Inflammatory macrophage (primary cell): Measurements from ENCODE around the gene GPA33.
"Not testable (repeated sequence)": the region's sequence is repeated elsewhere in the genome, so short reads cannot be mapped to it uniquely, and the experiment has no call there.

Source experiments
- DNase-seq, 2 donors: peaks; one replicate each; pipeline ENCODE4 v3.0.0-alpha.2; 2020 to 2022

The GPA33 gene

DNA sequence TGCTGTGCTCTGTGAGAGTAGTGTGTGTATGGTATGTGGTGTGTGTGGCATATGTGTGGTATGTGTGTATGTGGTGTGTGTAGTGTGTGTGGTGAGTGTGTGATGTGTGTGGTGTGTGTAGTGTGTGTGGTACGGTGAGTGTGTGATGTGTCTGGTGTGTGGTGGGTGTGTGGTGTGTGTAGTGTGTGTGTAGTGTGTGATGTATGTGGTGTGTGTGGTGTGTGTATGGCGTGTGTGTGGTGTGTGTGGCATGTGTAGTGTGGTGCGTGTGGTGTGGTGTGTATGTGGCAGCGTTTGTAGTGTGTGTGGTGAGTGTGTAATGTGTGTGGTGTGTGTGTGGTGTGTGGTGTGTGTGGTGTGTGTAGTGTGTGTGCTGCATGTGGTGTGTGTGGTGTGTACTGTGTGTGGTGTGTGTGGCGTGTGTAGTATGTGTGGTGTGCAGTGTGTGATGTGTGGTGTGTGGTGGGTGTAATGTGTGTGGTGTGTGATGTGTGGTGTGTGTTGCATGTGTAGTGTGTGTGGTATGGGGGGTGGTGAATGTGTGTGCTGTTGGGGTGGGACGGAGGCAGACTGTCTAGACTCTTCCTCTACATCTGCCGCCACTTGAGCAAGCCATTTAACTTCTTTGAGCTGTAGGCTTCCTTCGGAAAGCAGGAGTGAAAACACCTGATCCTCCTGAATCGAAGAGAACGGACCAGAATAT, 33.5 kb downstream of the GPA33 start:
- no peak for DNase-seq

DNA sequence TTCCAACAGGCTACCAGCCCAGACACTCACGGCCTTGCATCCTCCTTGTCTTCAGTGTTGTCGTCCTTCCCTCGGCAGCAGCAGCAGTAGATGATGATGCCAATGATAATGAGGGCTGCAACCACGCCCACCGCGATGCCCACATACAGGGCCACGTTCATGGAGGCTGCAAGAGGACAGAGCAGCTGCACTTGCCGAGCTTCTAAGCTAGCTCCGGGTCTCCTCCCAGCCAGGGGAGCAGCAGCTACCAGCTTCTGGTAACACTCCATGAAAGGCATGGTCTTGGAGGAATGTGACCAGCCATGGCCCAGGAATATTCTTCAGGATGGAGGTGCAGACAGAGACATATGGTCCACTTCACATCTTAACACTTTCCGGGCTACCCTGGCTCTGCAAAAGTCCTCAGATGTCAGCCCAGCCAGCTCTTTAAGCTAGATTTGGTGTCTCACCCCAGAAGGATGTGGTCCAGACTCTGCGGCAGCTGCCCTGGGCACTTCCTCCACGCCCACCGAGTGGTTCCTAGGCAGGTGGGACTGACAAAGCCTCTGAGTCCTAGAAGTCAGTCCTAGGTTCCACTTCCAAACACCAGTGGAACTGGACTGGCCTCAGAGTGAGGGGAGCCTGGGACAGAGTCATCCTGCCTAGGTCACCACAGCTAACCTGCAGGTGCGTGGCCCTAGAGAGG, 35.1 kb downstream of the GPA33 start:
- no peak for DNase-seq

DNA sequence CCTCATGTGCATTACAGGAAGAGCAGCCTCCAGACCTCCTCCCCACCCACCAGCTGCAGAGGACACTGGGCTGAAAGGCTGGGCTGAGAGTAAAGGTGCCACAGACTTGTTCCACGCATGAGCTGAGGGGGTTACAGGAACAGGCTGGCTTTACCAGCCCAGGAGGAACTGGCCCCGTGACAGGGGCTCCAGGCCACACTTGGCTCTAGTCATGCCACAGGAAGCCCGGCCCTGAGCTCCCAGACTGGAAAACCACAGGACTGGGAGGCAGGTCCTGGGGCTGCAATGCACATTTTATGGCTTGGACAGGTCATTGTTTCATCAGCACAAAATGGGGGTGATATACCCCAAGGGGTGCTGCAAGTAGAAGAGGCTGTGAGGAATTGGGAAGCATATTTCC, 35.6 kb downstream of the GPA33 start:
- DNase-seq, result no peak

DNA sequence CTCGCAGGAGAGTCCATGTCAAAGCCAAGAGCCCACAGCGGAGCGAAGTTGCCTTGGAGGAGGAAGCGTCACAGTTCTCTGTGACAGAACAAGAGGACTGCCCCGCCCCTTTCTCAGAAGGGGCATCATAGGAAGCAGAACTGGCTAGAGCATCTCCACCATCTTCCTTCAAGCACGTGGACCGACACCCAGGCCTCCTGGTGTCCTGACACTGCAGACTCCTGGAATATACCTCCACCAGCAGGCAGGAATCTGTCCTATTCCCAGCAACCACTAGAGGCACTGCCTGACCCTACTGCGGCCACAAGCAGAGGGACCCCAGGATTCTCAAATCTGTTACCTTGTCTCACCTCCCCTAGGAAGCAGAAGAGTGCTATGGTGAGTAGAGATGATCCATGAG, 37.8 kb downstream of the GPA33 start:
- DNase-seq, result no peak

DNA sequence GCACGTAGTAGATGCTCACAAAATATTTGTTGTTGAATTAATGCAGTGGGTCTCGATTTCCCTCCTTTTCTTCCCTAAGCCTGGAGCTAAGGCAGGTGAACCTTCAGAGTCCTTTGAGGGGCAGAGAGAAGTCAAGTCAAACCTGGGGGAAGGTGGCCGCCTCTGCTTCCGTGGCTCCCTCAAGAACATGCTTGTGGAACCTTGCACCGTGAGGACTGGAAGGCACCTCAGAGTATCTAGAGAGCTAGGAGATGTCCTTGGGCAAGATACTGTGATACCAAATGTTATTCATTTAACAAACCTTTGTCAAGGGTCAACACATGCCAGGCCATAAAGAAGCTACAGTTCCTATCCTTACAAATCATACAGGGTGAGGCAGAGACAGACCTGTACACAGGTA, 38.3 kb downstream of the GPA33 start:
- DNase-seq, result no peak

DNA sequence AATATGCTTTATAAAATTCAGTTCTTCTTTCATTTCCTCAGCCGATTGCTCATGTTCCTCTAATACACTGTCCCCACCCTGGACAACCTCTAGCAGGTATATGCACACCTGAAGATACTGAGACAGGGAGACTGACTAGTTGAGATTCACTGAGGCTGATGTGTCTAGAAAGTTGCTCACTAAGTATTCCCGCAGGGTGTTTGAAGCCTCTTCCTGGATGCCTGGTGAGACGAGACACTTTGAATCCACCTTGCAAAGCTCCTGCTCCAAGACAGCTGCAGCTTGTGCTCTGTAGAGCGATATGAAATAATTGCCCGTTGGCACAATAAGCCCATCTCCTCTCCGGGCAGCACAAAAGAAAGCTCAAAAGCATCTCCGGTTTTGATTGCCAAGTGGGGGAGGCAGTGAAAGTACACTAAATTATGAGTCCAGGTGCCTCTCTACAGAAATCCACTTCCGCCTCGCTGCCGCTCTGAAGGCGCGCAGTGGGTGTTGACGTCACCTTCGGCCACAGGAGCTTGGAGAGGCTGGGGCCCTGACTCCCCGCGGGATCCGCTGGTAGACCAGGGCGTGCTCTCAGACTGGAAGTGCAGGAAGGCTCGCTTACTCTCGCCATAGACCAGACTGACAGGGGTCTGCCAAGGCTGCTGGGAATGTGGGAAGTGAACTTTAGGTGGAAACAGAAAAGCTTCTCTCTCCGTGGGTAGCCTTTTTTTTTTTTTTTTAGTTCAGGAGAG, 46.3 kb downstream of the GPA33 start:
- peak; percentile 28 to 47 for DNase-seq

DNA sequence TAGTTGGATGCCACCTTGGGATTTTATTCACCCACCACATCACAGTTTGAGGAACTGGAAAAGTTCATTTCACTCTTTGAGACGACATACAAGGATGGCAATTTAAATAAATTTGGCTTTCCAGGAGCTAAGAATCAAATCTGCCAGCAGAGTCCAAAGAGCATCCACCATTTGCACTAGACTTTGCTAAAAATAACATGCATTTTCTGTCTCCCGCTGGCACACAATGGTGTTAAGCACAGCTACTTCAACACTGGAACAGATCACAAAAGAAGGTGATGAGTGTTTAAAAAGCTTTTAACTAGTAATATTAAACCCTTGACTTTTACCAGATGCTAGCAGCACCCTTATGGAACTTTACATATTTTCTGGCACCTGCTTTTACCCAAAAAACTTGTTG, 56.5 kb downstream of the GPA33 start:
- DNase-seq, result no peak

DNA sequence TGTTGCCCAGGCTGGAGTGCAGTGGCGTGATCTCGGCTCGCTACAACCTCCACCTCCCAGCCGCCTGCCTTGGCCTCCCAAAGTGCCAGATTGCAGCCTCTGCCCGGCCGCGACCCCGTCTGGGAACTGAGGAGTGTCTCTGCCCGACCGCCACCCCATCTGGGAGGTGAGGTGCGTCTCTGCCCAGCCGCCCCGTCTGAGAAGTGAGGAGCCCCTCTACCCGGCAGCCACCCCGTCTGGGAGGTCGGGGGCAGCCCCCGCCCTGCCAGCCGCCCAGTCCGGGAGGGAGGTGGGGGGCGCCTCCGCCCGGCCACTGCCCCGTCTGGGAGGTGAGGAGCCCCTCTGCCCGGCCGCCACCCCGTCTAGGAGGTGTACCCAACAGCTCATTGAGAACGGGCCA, 60.6 kb downstream of the GPA33 start:
- not testable (repeated sequence) for DNase-seq

DNA sequence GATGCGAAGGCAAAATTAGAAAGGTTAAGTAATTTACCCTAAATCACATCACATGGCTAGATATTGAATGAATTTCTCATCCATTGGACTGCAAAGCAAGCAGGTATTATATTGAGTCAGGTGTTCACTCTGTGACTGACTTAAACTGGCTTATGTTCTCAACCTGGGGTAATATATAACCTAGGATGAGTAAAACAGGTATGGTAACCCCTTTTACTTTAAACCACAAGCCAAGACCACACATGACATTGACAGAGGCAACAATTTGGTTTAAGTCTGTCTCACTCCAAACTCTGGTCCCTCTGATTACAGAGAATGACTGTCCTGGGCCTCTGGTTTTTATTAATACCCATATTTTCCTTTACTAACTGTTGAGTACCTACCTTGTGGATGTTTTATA, 67.8 kb downstream of the GPA33 start:
- DNase-seq, result no peak

DNA sequence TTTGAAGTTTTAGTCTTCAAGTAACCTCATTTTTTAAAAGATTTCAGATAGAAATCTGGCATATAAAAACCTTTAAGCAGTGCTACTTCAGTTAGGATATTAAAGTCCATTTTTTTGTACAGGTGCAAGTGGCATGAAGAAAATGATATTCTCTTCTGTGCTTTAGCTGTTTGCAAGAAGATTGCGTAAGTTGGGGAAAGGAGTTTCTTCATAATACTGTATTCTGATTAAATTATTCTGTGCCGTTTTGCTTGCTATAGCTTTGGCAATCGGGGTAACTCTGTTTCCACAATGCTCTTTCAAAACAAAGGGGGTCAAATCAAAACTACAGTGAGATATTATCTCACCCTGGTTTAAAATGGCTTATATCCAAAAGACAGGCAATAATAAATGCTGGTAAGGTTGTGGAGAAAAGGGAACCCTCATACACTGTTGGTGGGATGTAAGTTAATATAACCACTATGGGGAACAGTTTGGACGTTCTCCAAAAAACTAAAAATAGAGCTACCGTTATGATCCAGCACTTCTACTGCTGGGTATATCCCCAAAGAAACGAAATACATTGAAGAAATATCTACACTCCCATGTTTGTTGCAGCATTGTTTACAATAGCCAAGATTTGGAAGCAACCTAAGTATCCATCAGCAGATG, 74.0 kb downstream of the GPA33 start:
- DNase-seq, result peak; percentile 7 to 49

DNA sequence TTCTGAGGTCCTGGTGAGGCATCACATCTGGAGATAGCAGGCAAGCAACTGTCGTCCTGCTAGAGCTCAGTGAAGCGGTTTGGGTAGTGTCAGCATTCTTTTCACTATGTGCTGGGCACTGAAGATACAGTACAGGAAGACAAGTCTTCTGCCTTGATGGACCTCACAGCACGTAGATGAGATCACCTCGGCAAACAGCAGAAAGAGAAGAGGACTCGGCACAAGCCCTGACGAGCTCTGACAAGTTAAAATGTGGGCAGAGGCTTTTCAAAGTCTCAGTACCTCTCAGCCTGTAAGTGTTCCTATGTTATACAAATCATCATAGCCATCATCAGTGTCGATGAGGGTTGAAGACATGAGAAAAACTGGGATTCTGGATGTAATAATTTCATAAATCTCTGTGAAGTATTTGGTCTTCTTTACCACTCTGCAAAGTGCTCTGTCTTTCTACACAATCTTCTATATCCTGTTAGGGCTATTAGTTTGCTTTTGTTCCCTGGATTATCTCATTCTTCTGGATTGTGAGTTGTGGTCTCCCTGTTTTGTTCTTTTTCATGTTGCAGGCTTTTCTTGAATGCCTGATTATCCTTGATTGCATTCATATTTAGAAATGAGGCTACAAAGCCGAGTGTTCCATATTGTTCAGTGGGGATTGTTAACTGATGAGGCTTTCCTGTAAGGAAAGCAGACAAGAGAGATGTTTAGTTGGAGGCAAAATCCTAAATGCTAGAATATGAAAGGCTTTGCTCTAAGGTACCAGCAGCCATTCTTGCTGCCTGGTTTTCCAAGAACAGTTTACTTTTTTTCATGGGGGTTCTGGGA, 76.9 kb downstream of the GPA33 start:
- no peak for DNase-seq

DNA sequence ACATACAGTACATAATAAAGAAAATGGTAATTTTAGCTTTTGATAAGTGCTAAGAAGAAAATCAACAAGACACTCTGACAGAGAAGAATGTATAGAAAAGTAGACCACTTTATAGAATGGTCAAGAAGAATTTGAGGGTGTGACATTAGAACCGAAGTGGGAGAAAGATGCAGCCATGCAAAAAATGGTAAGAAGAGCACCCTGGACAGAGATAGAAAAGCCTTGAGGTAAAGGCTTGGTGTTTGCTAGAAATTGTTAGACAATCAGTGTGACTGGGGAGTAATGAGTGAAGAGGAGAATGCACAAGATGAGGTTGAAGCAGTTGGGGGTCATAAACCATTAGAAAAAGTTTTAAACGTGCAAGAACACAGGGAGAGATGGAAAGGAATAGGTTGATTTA, 77.6 kb downstream of the GPA33 start:
- no peak for DNase-seq

DNA sequence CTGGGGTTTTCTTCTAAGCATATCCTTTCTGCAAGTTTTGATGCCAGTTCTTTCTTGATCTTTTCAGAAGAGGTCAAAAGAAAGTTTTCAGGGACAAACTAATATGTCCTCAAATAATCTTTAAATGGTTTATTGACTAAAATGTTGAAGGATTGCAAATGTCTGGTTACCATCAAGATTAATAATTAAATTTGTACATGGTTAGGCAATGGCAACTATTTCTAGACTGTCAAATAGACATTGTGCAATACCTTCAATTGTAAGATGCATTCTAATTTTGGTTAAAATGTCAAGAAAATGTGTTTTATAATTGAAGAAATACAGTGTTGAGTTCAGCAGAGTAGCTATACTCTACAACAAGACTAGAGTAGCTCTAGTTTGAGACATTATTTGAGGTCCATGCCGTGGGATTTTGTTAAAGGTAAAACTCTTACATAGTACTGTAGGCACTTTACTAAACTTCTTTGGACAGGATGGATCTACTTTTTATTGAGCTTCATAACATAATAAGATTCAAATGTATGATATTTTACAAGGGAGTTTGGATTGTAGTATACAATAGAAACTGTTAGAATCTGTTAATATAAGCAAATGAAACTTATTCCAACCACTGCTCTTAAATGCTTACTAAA, 78.5 kb downstream of the GPA33 start:
- DNase-seq, result no peak

DNA sequence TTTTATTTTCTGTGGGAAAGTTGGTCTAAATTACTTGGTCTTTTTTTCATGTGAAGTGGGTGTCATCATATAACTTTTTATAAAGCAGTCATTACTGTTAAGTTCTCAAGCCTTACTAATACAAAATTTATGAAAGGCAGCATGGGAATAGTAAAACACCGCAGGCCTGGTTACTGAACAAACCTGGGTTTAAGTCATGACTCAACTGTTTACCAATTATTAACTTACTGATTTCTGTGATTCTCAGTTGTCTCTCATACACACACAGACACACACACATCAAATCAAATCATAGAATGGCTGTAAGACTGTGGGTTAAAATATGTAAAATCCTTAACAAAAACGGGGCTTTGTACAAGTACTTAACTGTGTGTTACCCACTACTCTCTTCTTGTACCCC, 86.5 kb downstream of the GPA33 start:
- DNase-seq, result no peak
